ENCODE measurements around the gene FYN.

Gene FYN

DNA sequence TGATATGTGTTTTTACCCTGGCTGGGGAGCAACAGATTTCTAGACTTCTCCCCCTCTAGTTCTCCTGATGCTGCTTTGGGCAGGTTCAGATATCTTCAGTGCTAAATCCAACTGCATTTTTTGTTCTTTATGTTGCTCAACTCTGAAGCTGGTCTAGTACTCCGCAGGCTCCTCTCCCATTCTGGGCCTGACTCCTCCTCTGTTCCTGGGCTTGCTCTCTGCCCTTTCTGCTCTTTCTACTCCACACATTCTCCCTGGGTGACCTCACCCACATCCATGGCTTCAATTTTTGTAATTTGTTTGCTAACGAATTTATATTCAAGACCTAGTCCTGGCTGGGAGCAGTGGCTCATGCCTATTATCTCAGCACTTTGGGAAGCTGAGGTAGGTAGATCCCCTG lies 6.4 kb downstream of the FYN start:
- H3K27ac Mint-ChIP-seq: peak overlapping the region; percentile 97
- H3K4me1 Mint-ChIP-seq: peaks cover 86% of the 10 kb centered on the region
- no peaks in the 10 kb centered on the region for H3K27me3 Mint-ChIP-seq
- no peaks in the 10 kb centered on the region for H3K9me3 Mint-ChIP-seq
- H3K36me3 Mint-ChIP-seq: peaks cover 43% of the 10 kb centered on the region
- H3K4me3 Mint-ChIP-seq: peak overlapping the region; percentile 73

DNA sequence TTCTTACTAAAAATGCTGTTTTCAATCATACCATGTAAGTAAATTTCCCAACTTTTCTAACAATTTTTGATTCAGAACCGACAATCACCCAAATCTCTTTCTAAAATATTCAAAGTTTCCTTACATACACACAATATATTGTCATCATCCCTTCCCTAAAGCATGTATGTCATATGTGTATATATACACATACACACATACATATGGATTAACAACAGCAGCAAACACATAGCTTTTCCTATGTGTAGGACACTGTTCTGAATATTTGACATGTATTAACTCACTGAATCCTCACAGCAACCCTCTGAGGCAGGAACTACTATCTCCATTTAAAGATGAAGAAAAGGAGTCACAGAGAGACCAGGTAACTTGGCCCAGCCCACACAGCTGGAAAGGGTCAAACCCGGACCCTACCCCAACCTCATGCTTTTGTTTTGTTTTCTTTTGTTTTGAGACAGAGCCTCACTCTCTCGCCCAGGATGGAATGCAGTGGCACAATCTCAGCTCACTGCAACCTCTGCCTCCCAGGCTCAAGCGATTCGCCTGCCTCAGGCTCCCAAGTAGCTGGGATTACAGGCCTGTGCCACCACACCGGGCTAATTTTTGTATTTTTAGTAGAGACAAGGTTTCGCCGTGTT lies 7.2 kb downstream of the FYN start:
- H3K4me1 Mint-ChIP-seq: peaks cover 94% of the 10 kb centered on the region
- peak overlapping the region; percentile 97 for H3K27ac Mint-ChIP-seq
- H3K27me3 Mint-ChIP-seq: no peaks in the 10 kb centered on the region
- H3K36me3 Mint-ChIP-seq: peaks cover 42% of the 10 kb centered on the region
- H3K9me3 Mint-ChIP-seq: no peaks in the 10 kb centered on the region
- H3K4me3 Mint-ChIP-seq: peak overlapping the region; percentile 73

DNA sequence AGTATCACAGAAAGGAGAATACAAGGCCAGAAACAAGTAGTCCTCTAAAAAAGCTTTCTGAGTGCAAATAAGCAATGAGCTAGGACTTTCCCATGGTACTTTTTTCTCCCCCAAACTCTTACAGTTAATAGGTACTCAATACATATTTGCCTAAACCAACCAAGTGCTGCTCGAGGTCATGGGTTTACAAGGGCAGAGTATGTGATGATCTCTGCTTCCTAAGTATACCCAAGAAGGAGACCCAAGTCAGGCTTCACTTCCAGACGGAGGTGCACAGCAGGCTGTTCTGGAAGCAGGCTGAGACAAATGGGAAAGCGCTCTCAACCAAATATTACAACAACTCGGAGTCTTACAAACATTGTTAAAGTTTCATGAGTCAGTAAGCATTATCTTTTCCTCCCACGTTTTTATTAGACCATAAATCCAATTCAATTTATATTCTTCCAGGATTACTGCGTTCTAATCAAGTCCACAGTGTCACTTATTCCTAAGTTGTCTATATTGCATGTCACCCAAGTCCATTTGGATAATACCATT lies 8.1 kb downstream of the FYN start:
- Mint-ChIP-seq H3K27ac (peak overlapping the region; percentile 97), H3K27me3 (no peaks in the 10 kb centered on the region), H3K36me3 (peaks cover 41% of the 10 kb centered on the region), H3K4me3 (peak overlapping the region; percentile 73), H3K9me3 (no peaks in the 10 kb centered on the region), H3K4me1 (peaks cover 98% of the 10 kb centered on the region)

DNA sequence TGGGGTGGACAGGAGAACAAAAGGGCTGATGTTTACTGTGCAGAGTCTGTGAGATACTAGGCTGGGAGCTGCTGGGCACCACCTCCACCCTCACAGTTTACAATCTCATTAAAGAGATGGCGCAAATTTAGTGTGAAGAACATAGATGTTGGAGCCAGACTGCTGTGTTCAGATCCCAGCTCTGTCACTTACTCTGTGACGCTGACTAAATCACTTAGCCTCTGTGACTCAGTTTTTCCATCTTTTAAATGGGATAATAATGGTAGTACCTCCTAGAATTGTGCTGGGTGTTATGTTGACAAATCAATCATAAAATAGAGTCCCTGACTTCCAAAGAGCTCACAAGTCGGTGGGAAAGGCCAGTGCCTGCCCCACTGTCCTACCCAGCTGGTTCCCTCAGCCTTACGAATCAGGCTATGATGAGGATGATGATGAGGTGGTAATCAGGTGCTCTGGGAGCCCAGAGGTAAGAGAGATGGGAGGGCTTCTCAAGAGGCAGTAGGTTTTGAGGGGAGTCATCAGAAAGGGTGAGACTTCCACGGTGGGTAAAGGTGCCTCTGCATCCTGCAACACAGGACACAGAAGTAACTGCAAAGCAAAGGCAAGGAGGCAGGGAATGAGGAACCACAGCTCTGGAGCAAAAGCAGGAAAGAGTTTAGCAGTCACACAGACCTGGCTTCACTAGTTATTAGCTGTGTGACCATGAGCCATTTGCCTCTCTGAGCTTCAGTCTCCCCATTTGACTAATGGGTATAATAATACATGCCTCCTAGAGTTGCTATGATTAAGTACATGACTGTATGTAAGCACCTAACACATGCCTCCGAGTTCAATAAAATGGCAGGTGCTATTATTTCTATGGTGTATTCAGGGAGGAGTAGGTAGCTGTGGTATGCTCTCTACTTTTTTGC lies 8.9 kb downstream of the FYN start:
- Mint-ChIP-seq H3K27ac (peak overlapping the region; percentile 97), H3K9me3 (no peaks in the 10 kb centered on the region), H3K36me3 (peaks cover 35% of the 10 kb centered on the region), H3K27me3 (no peaks in the 10 kb centered on the region), H3K4me3 (peak overlapping the region; percentile 73), H3K4me1 (peaks cover 98% of the 10 kb centered on the region)

DNA sequence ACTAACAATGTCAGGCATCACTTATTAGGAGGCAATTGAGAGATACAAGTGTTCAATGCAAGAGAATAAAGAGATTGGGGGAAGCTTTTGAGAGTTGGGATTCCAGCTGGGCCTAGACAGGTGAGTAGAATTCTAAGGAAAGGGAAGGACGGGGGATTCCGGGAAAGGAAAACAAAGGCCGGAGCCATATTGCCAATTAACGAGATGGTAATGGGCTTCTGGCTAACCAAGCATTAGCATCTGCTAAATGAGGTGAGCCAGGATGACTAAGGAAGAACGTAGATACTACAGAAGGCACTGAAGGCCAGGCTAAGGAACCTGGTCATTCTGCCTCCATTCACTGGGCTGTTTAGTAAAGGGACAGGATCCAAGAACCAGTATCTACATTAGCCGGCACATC lies 10.5 kb downstream of the FYN start:
- Mint-ChIP-seq H3K27me3 (no peaks in the 10 kb centered on the region), H3K27ac (peak overlapping the region; percentile 94), H3K4me1 (peaks cover 97% of the 10 kb centered on the region), H3K4me3 (peak overlapping the region; percentile 67), H3K9me3 (no peaks in the 10 kb centered on the region), H3K36me3 (peaks cover 34% of the 10 kb centered on the region)

DNA sequence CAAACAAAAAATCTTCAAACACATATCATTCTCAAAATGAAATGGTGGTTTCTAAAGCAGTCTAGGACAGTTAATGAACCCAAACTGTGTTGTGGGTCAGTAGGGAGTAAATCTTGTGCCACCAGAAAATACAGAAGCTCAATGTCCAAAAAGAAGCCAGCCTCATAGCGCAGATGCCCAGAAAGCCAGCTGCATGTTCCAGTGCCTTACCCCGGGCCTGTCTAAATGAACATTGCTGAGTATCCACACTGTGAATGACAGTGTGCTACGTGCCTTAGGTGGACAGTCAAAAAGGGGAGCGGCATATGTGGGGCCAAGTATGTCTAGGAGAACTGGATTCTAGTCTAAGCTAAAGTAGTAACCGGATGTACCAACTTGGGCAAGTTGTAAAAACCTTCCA lies 10.9 kb downstream of the FYN start:
- Mint-ChIP-seq H3K4me3 (peak overlapping the region; percentile 67), H3K4me1 (peaks cover 97% of the 10 kb centered on the region), H3K36me3 (peaks cover 30% of the 10 kb centered on the region), H3K27me3 (no peaks in the 10 kb centered on the region), H3K9me3 (no peaks in the 10 kb centered on the region), H3K27ac (peak overlapping the region; percentile 94)

DNA sequence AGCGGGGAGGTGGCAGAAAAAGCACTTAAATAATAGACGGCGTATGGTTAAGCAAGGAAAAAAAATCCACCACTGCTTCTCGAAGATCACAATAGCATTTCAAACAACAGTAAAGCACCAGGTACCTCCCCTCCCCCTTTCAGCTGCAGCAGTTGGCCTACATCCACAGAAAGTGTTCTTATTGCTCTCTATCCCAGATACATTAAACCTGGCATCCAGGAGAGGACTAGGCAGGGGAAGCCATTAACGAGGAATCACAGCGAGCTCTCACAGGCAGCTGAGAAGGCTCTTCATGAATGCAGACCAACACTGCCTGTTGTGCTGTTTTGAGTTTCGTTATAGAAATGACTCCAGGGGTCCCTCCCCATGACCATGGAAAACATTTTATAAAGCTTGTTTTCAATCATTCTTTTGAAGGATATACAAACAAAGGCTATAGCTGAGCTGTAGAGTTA lies 11.8 kb downstream of the FYN start:
- H3K27ac Mint-ChIP-seq: peak overlapping the region; percentile 80
- peak overlapping the region; percentile 73 for H3K4me3 Mint-ChIP-seq
- H3K27me3 Mint-ChIP-seq: no peaks in the 10 kb centered on the region
- peaks cover 34% of the 10 kb centered on the region for H3K36me3 Mint-ChIP-seq
- H3K9me3 Mint-ChIP-seq: no peaks in the 10 kb centered on the region
- peaks cover 97% of the 10 kb centered on the region for H3K4me1 Mint-ChIP-seq

DNA sequence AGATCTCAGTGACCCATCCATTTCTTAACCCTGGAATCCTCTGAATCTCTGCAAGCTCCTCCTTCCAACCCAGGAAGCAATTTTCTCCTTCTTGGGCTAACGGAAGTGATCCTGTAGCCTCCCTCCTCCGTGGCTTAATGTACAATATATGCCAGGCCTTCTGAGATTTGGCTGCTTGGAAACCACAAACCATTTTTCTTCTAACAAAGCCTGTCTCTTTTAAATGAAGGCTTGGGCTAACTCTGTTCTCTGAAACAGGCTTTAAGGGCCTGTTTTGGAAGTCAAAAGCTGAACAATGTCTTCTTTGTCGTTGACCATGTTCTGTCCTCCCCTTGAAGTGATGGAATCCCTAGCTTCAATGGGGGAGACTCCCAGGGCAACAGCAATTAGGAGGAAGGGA lies 14.9 kb downstream of the FYN start:
- Mint-ChIP-seq H3K4me1 (peaks cover 99% of the 10 kb centered on the region), H3K27ac (peak overlapping the region; percentile 96), H3K36me3 (peaks cover 23% of the 10 kb centered on the region), H3K27me3 (no peaks in the 10 kb centered on the region), H3K9me3 (no peaks in the 10 kb centered on the region), H3K4me3 (peak overlapping the region; percentile 76)

DNA sequence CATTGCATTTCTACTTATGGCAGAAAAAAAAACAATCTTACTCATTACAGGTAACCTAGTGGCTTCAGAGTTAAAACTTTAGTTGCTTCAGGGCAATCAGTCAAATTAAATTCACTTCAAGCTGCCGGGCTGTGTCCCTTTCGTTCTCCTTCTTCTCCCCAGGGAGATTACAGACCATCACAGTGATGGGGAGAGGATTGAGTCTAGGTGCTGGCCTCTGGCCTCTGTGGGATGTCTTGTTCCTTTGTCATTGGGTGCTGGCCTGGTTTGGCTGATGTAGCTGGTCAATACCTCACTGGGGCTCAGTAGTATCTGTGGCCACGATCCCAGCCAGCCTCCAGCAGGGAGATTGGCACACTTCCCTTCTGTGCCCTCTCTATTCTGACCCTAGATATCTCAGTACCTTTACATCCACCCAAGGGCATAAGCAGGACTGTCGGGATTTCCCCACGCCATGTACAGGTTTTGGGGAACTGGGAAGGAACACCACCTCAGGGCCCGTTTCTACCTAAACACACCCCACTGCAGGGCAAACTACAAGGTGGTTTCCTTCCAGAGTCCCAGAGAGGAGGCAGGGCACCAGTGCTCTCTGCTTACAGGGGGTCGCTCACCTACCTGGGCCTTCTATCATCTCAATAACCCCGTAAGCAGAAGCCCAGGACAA lies 15.4 kb downstream of the FYN start:
- peak overlapping the region; percentile 96 for H3K27ac Mint-ChIP-seq
- no peaks in the 10 kb centered on the region for H3K9me3 Mint-ChIP-seq
- H3K4me1 Mint-ChIP-seq: peaks cover 99% of the 10 kb centered on the region
- no peaks in the 10 kb centered on the region for H3K27me3 Mint-ChIP-seq
- peak overlapping the region; percentile 76 for H3K4me3 Mint-ChIP-seq
- H3K36me3 Mint-ChIP-seq: peaks cover 26% of the 10 kb centered on the region

DNA sequence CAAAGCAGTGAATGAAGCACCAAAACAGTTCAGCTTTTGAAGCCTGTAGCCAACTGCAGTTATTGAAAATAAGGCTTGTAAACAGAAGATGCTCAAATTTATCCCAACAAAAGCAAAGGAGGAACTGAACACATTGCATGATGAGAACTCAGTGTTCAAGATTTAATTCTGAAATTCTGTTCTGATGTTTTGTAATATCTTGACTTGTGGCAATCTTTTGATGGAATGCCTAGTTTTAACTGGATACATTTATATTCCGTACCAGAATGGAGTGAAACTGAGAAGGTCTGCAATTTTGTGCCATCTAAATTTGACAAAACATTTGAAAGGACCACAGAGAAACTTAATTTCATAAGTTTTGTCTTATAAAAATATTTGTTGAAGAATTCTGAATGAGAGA lies 17.5 kb downstream of the FYN start:
- H3K9me3 Mint-ChIP-seq: no peaks in the 10 kb centered on the region
- H3K27me3 Mint-ChIP-seq: no peaks in the 10 kb centered on the region
- H3K4me1 Mint-ChIP-seq: peaks cover 99% of the 10 kb centered on the region
- peak overlapping the region; percentile 71 for H3K27ac Mint-ChIP-seq
- H3K4me3 Mint-ChIP-seq: peak overlapping the region; percentile 49
- peaks cover 34% of the 10 kb centered on the region for H3K36me3 Mint-ChIP-seq

DNA sequence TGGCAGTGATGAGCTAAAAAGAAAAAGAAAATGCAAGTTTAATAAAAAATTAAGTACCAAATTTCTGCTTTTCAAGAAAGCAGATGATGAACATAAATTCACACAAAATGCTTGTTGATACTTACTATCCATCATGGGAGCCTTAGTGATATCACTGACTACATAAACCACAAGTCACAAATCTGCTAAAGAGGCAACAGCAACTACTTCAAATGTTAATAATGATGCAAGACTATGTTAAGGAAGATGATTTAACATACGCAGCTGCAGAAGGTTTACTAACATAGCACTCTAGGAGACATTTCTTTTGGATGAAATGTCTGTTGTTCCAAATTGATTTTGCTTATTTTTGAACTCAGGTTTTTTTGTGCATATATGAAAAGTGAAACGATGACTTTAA lies 18.6 kb downstream of the FYN start:
- Mint-ChIP-seq H3K36me3 (peaks cover 39% of the 10 kb centered on the region), H3K27me3 (no peaks in the 10 kb centered on the region), H3K4me3 (no peak overlapping the region), H3K27ac (peak overlapping the region; percentile 10), H3K9me3 (no peaks in the 10 kb centered on the region), H3K4me1 (peaks cover 99% of the 10 kb centered on the region)

DNA sequence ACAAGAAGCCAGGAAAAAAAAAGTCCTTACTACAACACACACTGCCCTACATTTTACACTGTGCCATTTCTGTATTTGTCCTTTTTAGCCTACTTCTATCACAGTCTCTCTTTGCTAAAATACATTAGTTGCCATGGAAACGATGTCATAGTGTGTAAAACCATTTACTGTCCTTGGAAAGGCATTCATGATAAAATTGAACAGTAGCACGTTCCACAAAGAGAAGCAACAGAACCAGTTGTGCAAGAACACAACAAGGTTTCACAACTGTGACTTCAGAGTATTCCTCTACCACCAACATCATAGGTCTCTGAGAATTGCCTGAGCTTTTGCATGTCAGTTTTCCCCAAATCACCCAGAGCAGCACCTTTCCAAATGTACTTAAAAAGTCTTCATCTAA lies 20.5 kb downstream of the FYN start:
- peaks cover 90% of the 10 kb centered on the region for H3K4me1 Mint-ChIP-seq
- no peaks in the 10 kb centered on the region for H3K9me3 Mint-ChIP-seq
- no peaks in the 10 kb centered on the region for H3K27me3 Mint-ChIP-seq
- H3K36me3 Mint-ChIP-seq: peaks cover 40% of the 10 kb centered on the region
- H3K4me3 Mint-ChIP-seq: peak overlapping the region; percentile 52
- H3K27ac Mint-ChIP-seq: peak overlapping the region; percentile 90

DNA sequence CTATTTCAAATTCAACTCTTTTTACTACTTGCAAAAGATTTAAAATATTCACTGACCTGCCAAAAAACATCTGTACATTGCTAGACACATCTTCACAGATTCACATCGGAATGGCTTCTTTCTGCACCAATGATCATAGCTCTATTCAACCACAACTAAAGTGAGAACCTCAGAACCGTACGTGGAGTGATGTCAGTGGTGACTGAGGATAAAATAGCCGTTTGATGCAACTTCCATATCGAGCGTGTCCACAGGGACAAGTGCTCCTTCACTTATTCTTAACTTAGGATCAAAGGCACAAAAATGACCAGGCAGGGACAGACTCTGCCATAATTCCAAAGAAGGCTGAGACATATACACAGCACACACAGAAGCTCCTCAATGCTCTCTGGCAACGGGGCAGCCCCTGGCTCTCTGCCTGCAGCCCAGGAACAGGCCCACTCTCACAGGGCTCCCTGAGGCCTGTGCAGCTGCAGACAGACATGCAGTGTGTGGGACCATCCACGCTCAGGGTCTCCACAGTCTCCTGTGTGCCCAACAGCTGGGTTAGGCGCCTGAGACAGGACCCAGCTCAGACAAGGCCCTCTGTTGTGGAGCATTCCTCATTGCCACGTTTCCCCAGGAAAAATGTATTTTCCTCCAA lies 22.8 kb downstream of the FYN start:
- H3K36me3 Mint-ChIP-seq: peaks cover 50% of the 10 kb centered on the region
- H3K4me1 Mint-ChIP-seq: peaks cover 66% of the 10 kb centered on the region
- peak overlapping the region; percentile 93 for H3K27ac Mint-ChIP-seq
- no peaks in the 10 kb centered on the region for H3K9me3 Mint-ChIP-seq
- peak overlapping the region; percentile 66 for H3K4me3 Mint-ChIP-seq
- H3K27me3 Mint-ChIP-seq: no peaks in the 10 kb centered on the region

DNA sequence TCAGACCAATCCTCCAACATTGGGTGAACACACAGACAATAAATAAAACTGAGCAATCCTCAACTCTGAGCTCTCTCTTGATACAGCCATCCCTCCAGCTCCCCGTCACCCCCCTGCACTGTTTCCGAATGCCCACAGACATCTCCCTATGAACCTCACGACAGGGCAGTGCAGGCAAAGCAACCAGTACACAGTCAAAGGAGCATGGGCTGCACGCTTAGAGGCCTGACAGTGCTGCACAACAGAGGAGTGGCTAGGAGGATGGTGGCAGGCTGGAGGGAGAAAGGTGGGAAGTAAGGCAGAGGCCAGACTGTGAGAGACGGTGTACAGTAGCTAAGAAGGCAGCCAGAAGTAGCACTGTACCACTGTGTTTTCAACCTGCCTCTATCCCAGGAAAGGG lies 24.0 kb downstream of the FYN start:
- H3K36me3 Mint-ChIP-seq: peaks cover 57% of the 10 kb centered on the region
- peaks cover 55% of the 10 kb centered on the region for H3K4me1 Mint-ChIP-seq
- peak overlapping the region; percentile 60 for H3K4me3 Mint-ChIP-seq
- H3K9me3 Mint-ChIP-seq: no peaks in the 10 kb centered on the region
- no peaks in the 10 kb centered on the region for H3K27me3 Mint-ChIP-seq
- peak overlapping the region; percentile 92 for H3K27ac Mint-ChIP-seq

DNA sequence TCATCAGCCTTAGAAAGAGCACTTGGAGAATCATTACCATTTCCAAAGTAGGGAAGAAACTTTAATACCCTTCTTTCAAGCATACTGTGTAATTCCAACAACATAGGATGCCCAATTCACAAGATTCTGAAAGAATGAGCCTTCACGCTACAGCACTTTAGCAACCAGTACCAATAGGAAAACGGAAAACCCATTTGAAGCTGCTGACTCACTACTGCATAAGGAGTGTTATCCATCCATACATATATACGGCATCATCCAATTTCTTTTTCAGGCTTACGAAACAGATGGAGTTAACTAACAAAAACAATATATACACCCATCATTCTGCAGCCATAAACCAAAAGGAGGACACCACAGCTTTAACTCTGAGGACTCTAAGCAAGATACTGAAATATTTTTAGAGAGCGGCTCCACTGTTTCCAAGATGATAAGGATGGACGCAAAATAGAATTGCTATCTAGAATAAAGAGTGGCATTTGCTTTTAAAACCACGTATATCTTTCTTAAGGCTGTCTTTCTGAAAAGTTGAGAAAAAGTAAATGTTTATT lies 24.9 kb downstream of the FYN start:
- Mint-ChIP-seq H3K36me3 (peaks cover 58% of the 10 kb centered on the region), H3K4me3 (no peak overlapping the region), H3K4me1 (peaks cover 46% of the 10 kb centered on the region), H3K27me3 (no peaks in the 10 kb centered on the region), H3K9me3 (no peaks in the 10 kb centered on the region), H3K27ac (peak overlapping the region; percentile 98)
